ENCODE results near the gene WDPCP.
"Not testable (repeated sequence)": the region's sequence is repeated elsewhere in the genome, so short reads cannot be mapped to it uniquely, and the experiment has no call there.

DNA sequence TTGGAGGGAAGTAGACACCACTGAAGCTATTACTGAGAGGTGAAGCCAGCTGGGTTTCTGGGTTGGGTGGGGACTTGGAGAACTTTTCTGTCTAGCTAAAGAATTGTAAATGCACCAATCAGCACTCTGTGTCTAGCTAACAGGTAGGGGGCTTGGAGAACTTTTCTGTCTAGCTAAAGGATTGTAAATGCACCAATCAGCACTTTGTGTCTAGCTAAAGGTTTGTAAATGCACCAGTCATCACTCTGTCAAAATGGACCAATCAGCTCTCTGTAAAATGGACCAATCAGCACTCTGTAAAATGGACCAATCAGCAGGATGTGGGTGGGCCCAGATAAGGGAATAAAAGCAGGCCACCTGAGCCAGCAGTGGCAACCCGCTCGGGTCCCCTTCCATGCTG, 266.3 kb downstream of the WDPCP start:
- not testable (repeated sequence) for TF ChIP-seq CTCF (IDR thresholded peaks at IDR 0.05); ZBTB33 (IDR thresholded peaks at IDR 0.05; ENCODE audit: borderline replicate concordance, low read depth); ELF1 (IDR thresholded peaks at IDR 0.05); TAF1 (IDR thresholded peaks at IDR 0.05; ENCODE audit: borderline replicate concordance, low read depth, low read length); MAX (IDR thresholded peaks at IDR 0.05; ENCODE audit: low read depth); EP300 (IDR thresholded peaks at IDR 0.05; ENCODE audit: borderline replicate concordance in 1 of 2, low read depth in 1 of 2, low read length in 1 of 2); RFX5 (IDR thresholded peaks at IDR 0.05; ENCODE audit: low read length); CHD2 (IDR thresholded peaks at IDR 0.05; ENCODE audit: low read length, partially characterized antibody); JUND (IDR thresholded peaks at IDR 0.05); RXRA (IDR thresholded peaks at IDR 0.05; ENCODE audit: borderline replicate concordance, low read depth); TCF12 (IDR thresholded peaks at IDR 0.05); TEAD4 (IDR thresholded peaks at IDR 0.05; ENCODE audit: borderline replicate concordance, insufficient read depth)
